ENCODE results near the gene MBNL1.

The MBNL1 gene

GRCh38 chr3:152328841-152329240 lies 60.1 kb downstream of the MBNL1 start:
- WGBS, 2 donors (ENCODE audit: extremely low coverage in 2 of 2, insufficient read length in 2 of 2, insufficient replicate concordance in 1 of 2), result no CpG with 5 or more reads among the region's 3 CpGs

GRCh38 chr3:152330559-152330958 lies 61.8 kb downstream of the MBNL1 start:
- Histone ChIP-seq H3K27me3 (ENCODE audit: control insufficient read depth in 3 of 3, insufficient read depth in 3 of 3, low read depth in 1 of 3, low read length in 3 of 3) (no peaks in the 10 kb centered on the region), H2BK120ac (ENCODE audit: low read depth, low read length) (no peak overlapping the region), H2BK15ac (ENCODE audit: low read length) (no peak overlapping the region), H3K9me3 (replicated peaks in 1 of 2; ENCODE audit: control insufficient read depth in 2 of 2, insufficient read depth in 1 of 2, low read depth in 1 of 2, low read length in 2 of 2) (peaks cover 0 to 5% of the 10 kb centered on the region in 2 donors), H2AFZ (ENCODE audit: low read length) (no peak overlapping the region), H3K18ac (ENCODE audit: low read length) (no peak overlapping the region), H3K4me3 (ENCODE audit: low read length in 2 of 2) (no peak overlapping the region), H2AK5ac (ENCODE audit: low read depth, low read length) (no peak overlapping the region), H4K91ac (ENCODE audit: low read depth, low read length, poor library complexity) (no peak overlapping the region), H3K4me2 (ENCODE audit: insufficient read depth, low read length, poor library complexity, severe bottlenecking) (no peak overlapping the region), H3K14ac (ENCODE audit: low read length) (no peak overlapping the region), H2BK5ac (ENCODE audit: low read length) (no peak overlapping the region), H3K9ac (ENCODE audit: low read depth, low read length, poor library complexity) (no peak overlapping the region), H2BK12ac (ENCODE audit: low read length) (no peak overlapping the region), H3K79me1 (ENCODE audit: low read depth, low read length) (no peaks in the 10 kb centered on the region), H3K36me3 (replicated peaks in 1 of 2; ENCODE audit: control insufficient read depth in 2 of 2, insufficient read depth in 2 of 2, low read length in 2 of 2) (peaks cover 0 to 6% of the 10 kb centered on the region in 2 donors), H4K8ac (ENCODE audit: low read depth, low read length) (no peak overlapping the region), H3K27ac (replicated peaks; ENCODE audit: low read length) (no peak overlapping the region), H3K4ac (ENCODE audit: low read length) (no peak overlapping the region), H3K23ac (ENCODE audit: low read depth, low read length, poor library complexity) (no peak overlapping the region), H3K4me1 (ENCODE audit: control insufficient read depth in 2 of 2, insufficient read depth in 1 of 2, low read depth in 1 of 2, low read length in 2 of 2) (no peaks in the 10 kb centered on the region)
- no peak for DNase-seq (ENCODE audit: low spot score)
- WGBS, 2 donors (ENCODE audit: extremely low coverage in 2 of 2, insufficient read length in 2 of 2, insufficient replicate concordance in 1 of 2), result no CpG with 5 or more reads among the region's 2 CpGs

More at GRCh38 chr3:152328841-152329240, 60.1 kb downstream of the MBNL1 start:
- Histone ChIP-seq H2AK5ac (ENCODE audit: low read depth, low read length) (no peak overlapping the region), H3K79me1 (ENCODE audit: low read depth, low read length) (no peaks in the 10 kb centered on the region), H2BK120ac (ENCODE audit: low read depth, low read length) (no peak overlapping the region), H2BK12ac (ENCODE audit: low read length) (no peak overlapping the region), H3K4me2 (ENCODE audit: insufficient read depth, low read length, poor library complexity, severe bottlenecking) (no peak overlapping the region), H2BK15ac (ENCODE audit: low read length) (no peak overlapping the region), H3K27ac (replicated peaks; ENCODE audit: low read length) (no peak overlapping the region), H2BK5ac (ENCODE audit: low read length) (no peak overlapping the region), H3K23ac (ENCODE audit: low read depth, low read length, poor library complexity) (no peak overlapping the region), H2AFZ (ENCODE audit: low read length) (no peak overlapping the region), H3K9me3 (replicated peaks in 1 of 2; ENCODE audit: control insufficient read depth in 2 of 2, insufficient read depth in 1 of 2, low read depth in 1 of 2, low read length in 2 of 2) (peaks cover 0 to 14% of the 10 kb centered on the region in 2 donors), H4K8ac (ENCODE audit: low read depth, low read length) (no peak overlapping the region), H3K4ac (ENCODE audit: low read length) (no peak overlapping the region), H3K4me1 (ENCODE audit: control insufficient read depth in 2 of 2, insufficient read depth in 1 of 2, low read depth in 1 of 2, low read length in 2 of 2) (no peaks in the 10 kb centered on the region), H3K18ac (ENCODE audit: low read length) (no peak overlapping the region), H4K91ac (ENCODE audit: low read depth, low read length, poor library complexity) (no peak overlapping the region), H3K9ac (ENCODE audit: low read depth, low read length, poor library complexity) (no peak overlapping the region), H3K27me3 (ENCODE audit: control insufficient read depth in 3 of 3, insufficient read depth in 3 of 3, low read depth in 1 of 3, low read length in 3 of 3) (no peaks in the 10 kb centered on the region), H3K4me3 (ENCODE audit: low read length in 2 of 2) (no peak overlapping the region), H3K14ac (ENCODE audit: low read length) (no peak overlapping the region), H3K36me3 (replicated peaks in 1 of 2; ENCODE audit: control insufficient read depth in 2 of 2, insufficient read depth in 2 of 2, low read length in 2 of 2) (no peaks in the 10 kb centered on the region)
- DNase-seq (ENCODE audit: low spot score), result no peak

- WGBS, 2 donors (ENCODE audit: extremely low coverage in 2 of 2, insufficient read length in 2 of 2, insufficient replicate concordance in 1 of 2), result no CpG with 5 or more reads among the region's 2 CpGs
- Histone ChIP-seq H2AK5ac (ENCODE audit: low read depth, low read length) (no peak overlapping the region), H3K14ac (ENCODE audit: low read length) (no peak overlapping the region), H2BK120ac (ENCODE audit: low read depth, low read length) (no peak overlapping the region), H3K4me3 (ENCODE audit: low read length in 2 of 2) (no peak overlapping the region), H4K8ac (ENCODE audit: low read depth, low read length) (no peak overlapping the region), H2BK15ac (ENCODE audit: low read length) (no peak overlapping the region), H3K4me1 (ENCODE audit: control insufficient read depth in 2 of 2, insufficient read depth in 1 of 2, low read depth in 1 of 2, low read length in 2 of 2) (no peaks in the 10 kb centered on the region), H3K9me3 (replicated peaks in 1 of 2; ENCODE audit: control insufficient read depth in 2 of 2, insufficient read depth in 1 of 2, low read depth in 1 of 2, low read length in 2 of 2) (peaks cover 0 to under 1% of the 10 kb centered on the region in 2 donors), H3K79me1 (ENCODE audit: low read depth, low read length) (no peaks in the 10 kb centered on the region), H4K91ac (ENCODE audit: low read depth, low read length, poor library complexity) (no peak overlapping the region), H3K36me3 (replicated peaks in 1 of 2; ENCODE audit: control insufficient read depth in 2 of 2, insufficient read depth in 2 of 2, low read length in 2 of 2) (peaks cover 0 to 6% of the 10 kb centered on the region in 2 donors), H2BK12ac (ENCODE audit: low read length) (no peak overlapping the region), H3K18ac (ENCODE audit: low read length) (no peak overlapping the region), H3K4me2 (ENCODE audit: insufficient read depth, low read length, poor library complexity, severe bottlenecking) (no peak overlapping the region), H3K27me3 (ENCODE audit: control insufficient read depth in 3 of 3, insufficient read depth in 3 of 3, low read depth in 1 of 3, low read length in 3 of 3) (no peaks in the 10 kb centered on the region), H3K23ac (ENCODE audit: low read depth, low read length, poor library complexity) (no peak overlapping the region), H2AFZ (ENCODE audit: low read length) (no peak overlapping the region), H3K9ac (ENCODE audit: low read depth, low read length, poor library complexity) (no peak overlapping the region), H3K4ac (ENCODE audit: low read length) (no peak overlapping the region), H3K27ac (replicated peaks; ENCODE audit: low read length) (no peak overlapping the region), H2BK5ac (ENCODE audit: low read length) (no peak overlapping the region)
- no peak for DNase-seq (ENCODE audit: low spot score)
These were observed 62.4 kb downstream of the MBNL1 start for GRCh38 chr3:152331018-152331541.

GRCh38 chr3:152331998-152332397 lies 63.3 kb downstream of the MBNL1 start:
- H2BK12ac ChIP-seq (ENCODE audit: low read length), result no peak overlapping the region
- H3K23ac ChIP-seq (ENCODE audit: low read depth, low read length, poor library complexity), result no peak overlapping the region
- no peak overlapping the region for H3K4me3 ChIP-seq (ENCODE audit: low read length in 2 of 2)
- no peak overlapping the region for H3K14ac ChIP-seq (ENCODE audit: low read length)
- H3K4me1 ChIP-seq (ENCODE audit: control insufficient read depth in 2 of 2, insufficient read depth in 1 of 2, low read depth in 1 of 2, low read length in 2 of 2), result no peaks in the 10 kb centered on the region
- no peaks in the 10 kb centered on the region for H3K79me1 ChIP-seq (ENCODE audit: low read depth, low read length)
- no peak for DNase-seq (ENCODE audit: low spot score)
- peaks cover 0 to 6% of the 10 kb centered on the region in 2 donors for H3K36me3 ChIP-seq (replicated peaks in 1 of 2; ENCODE audit: control insufficient read depth in 2 of 2, insufficient read depth in 2 of 2, low read length in 2 of 2)
- WGBS, 2 donors (ENCODE audit: extremely low coverage in 2 of 2, insufficient read length in 2 of 2, insufficient replicate concordance in 1 of 2), result no CpG with 5 or more reads among the region's 1 CpG
- no peak overlapping the region for H3K4ac ChIP-seq (ENCODE audit: low read length)
- no peak overlapping the region for H2BK120ac ChIP-seq (ENCODE audit: low read depth, low read length)
- no peak overlapping the region for H3K27ac ChIP-seq (replicated peaks; ENCODE audit: low read length)
- no peak overlapping the region for H2BK15ac ChIP-seq (ENCODE audit: low read length)
- H3K4me2 ChIP-seq (ENCODE audit: insufficient read depth, low read length, poor library complexity, severe bottlenecking), result no peak overlapping the region
- no peak overlapping the region for H4K91ac ChIP-seq (ENCODE audit: low read depth, low read length, poor library complexity)
- no peaks in the 10 kb centered on the region for H3K9me3 ChIP-seq (replicated peaks in 1 of 2; ENCODE audit: control insufficient read depth in 2 of 2, insufficient read depth in 1 of 2, low read depth in 1 of 2, low read length in 2 of 2)
- H3K9ac ChIP-seq (ENCODE audit: low read depth, low read length, poor library complexity), result no peak overlapping the region
- H3K18ac ChIP-seq (ENCODE audit: low read length), result no peak overlapping the region
- H4K8ac ChIP-seq (ENCODE audit: low read depth, low read length), result no peak overlapping the region
- H2AK5ac ChIP-seq (ENCODE audit: low read depth, low read length), result no peak overlapping the region
- no peak overlapping the region for H2AFZ ChIP-seq (ENCODE audit: low read length)
- H3K27me3 ChIP-seq (ENCODE audit: control insufficient read depth in 3 of 3, insufficient read depth in 3 of 3, low read depth in 1 of 3, low read length in 3 of 3), result no peaks in the 10 kb centered on the region
- no peak overlapping the region for H2BK5ac ChIP-seq (ENCODE audit: low read length)

All from neuronal stem cell (in vitro differentiated cells).